HepG2 (cell line): ENCODE measurements around the gene NEK7. TPM values are rescaled to one million over a fixed set of nuclear protein-coding genes. Genes with fewer than 3 reads are reported as not detected.
A peak's percentile ranks its signal among the peaks of the same experiment; 100 is the strongest.

Experiments
- AHR ChIP-seq: IDR thresholded peaks from 2 replicates; pipeline ENCODE4 v1.6.1; 2018; ENCODE audit warnings: missing genetic modification reagents, missing compliant biosample characterization
- CAMTA2 ChIP-seq: sonication (generic); formaldehyde crosslinking; IDR thresholded peaks from 2 replicates; pipeline ENCODE4 v1.4.0; 2020; ENCODE audit warnings: mild to moderate bottlenecking, missing genetic modification reagents, borderline replicate concordance
- CREB1 ChIP-seq, 2 experiments: fragments of 450-650 bp in 1 of 2; IDR thresholded peaks; 2 replicates each; pipeline ENCODE4 v1.6.1; 2016 to 2017; ENCODE audit warnings: control low read depth in 1 of 2, mild to moderate bottlenecking in 1 of 2, missing compliant biosample characterization in 1 of 2, missing genetic modification characterization in 1 of 2
- KMT2B ChIP-seq: IDR thresholded peaks from 2 replicates; pipeline ENCODE4 v1.6.1; 2016; ENCODE audit warnings: missing genetic modification reagents, missing compliant biosample characterization
- NFYC ChIP-seq: IDR thresholded peaks from 2 replicates; pipeline ENCODE4 v1.6.1; 2016; ENCODE audit warnings: missing genetic modification reagents, missing compliant biosample characterization
- NR2F6 ChIP-seq, 2 experiments: IDR thresholded peaks; 2 replicates each; pipeline ENCODE4 v1.6.1; 2016; ENCODE audit warnings: antibody characterized with exemption in 1 of 2, mild to moderate bottlenecking in 1 of 2
- RBFOX2 ChIP-seq: fragments of 200-400 bp; formaldehyde crosslinking; IDR thresholded peaks from 2 replicates; pipeline ENCODE4 v1.6.1; 2017; ENCODE audit warnings: low read depth, mild to moderate bottlenecking, low read length
- RNF2 ChIP-seq: fragments of 450-650 bp; conservative IDR thresholded peaks from 2 replicates; pipeline ENCODE4 v1.6.1; 2016; ENCODE audit warnings: low read depth
- SIX1 ChIP-seq: sonication (generic); formaldehyde crosslinking; IDR thresholded peaks from 2 replicates; pipeline ENCODE4 v1.4.0; 2020; ENCODE audit warnings: missing genetic modification reagents, borderline replicate concordance
- SP2 ChIP-seq: sonication (generic); formaldehyde crosslinking; IDR thresholded peaks from 2 replicates; pipeline ENCODE4 v1.5.1; 2020; ENCODE audit warnings: mild to moderate bottlenecking, missing genetic modification reagents
- TBX2 ChIP-seq: sonication (generic); formaldehyde crosslinking; IDR thresholded peaks from 2 replicates; pipeline ENCODE4 v1.5.0; 2020; ENCODE audit warnings: missing genetic modification reagents, mild to moderate bottlenecking, borderline replicate concordance
- ZFY ChIP-seq: sonication (generic); formaldehyde crosslinking; IDR thresholded peaks from 2 replicates; pipeline ENCODE4 v1.4.0; 2020; ENCODE audit warnings: missing genetic modification reagents
- ZMAT5 ChIP-seq: sonication (generic); formaldehyde crosslinking; IDR thresholded peaks from 2 replicates; pipeline ENCODE4 v1.5.0; 2020; ENCODE audit warnings: mild to moderate bottlenecking, low read depth, missing genetic modification reagents, borderline replicate concordance
- ZNF232 ChIP-seq: sonication (generic); formaldehyde crosslinking; IDR thresholded peaks from 2 replicates; pipeline ENCODE4 v1.4.0; 2020; ENCODE audit warnings: missing genetic modification reagents, borderline replicate concordance
- ZNF253 ChIP-seq: sonication (generic); formaldehyde crosslinking; IDR thresholded peaks from 2 replicates; pipeline ENCODE4 v1.8.0; 2022; ENCODE audit warnings: mild to moderate bottlenecking, missing genetic modification reagents, borderline replicate concordance
- ZNF549 ChIP-seq: sonication (generic); formaldehyde crosslinking; IDR thresholded peaks from 2 replicates; pipeline ENCODE4 v1.5.0; 2020; ENCODE audit warnings: missing genetic modification reagents
- ZNF687 ChIP-seq: sonication (generic); formaldehyde crosslinking; IDR thresholded peaks from 2 replicates; pipeline ENCODE4 v1.5.1; 2020; ENCODE audit warnings: mild to moderate bottlenecking, missing genetic modification reagents, moderate library complexity
- ZNF782 ChIP-seq: sonication (generic); formaldehyde crosslinking; IDR thresholded peaks from 2 replicates; pipeline ENCODE4 v1.4.0; 2020; ENCODE audit warnings: missing genetic modification reagents, mild to moderate bottlenecking, borderline replicate concordance
- ZNF816 ChIP-seq: sonication (generic); formaldehyde crosslinking; IDR thresholded peaks from 2 replicates; pipeline ENCODE4 v1.8.0; 2022; ENCODE audit warnings: missing genetic modification reagents, mild to moderate bottlenecking, borderline replicate concordance
- ZSCAN21 ChIP-seq: sonication (generic); formaldehyde crosslinking; IDR thresholded peaks from 2 replicates; pipeline ENCODE4 v1.8.0; 2022; ENCODE audit warnings: mild to moderate bottlenecking, missing genetic modification reagents, moderate library complexity, borderline replicate concordance
- polyA plus RNA-seq, 8 experiments: library from polyadenylated mRNA; depleted of rRNA in 3 of 8; stranded (reverse) in 7 of 8; unstranded in 1 of 8; fragments of >200 nt; fragmentation: Illumina TruSeq in 4 of 8; extraction: Trizol in 4 of 8; gene quantifications; 2 replicates each; pipeline versions ENCODE4 v1.2.1 to v1.2.3, GENCODE V29; 2011 to 2016; ENCODE audit warnings: low read depth in 4 of 8, missing spikeins in 1 of 8, mixed read lengths in 1 of 8; ENCODE audit not compliant: insufficient read depth in 1 of 8
- total RNA-seq, 5 experiments: library from RNA; depleted of rRNA; stranded (reverse); fragments of >200 nt; fragmentation: Illumina TruSeq; extraction: Trizol; gene quantifications; 2 replicates each; pipeline ENCODE4 v1.2.3, GENCODE V29; 2016; ENCODE audit warnings: low read depth in 1 of 5
- TF ChIP-seq, protein P1 (sequence below): sonication (generic); formaldehyde crosslinking; IDR thresholded peaks from 2 replicates; pipeline ENCODE4 v1.8.0; 2022; ENCODE audit warnings: mild to moderate bottlenecking, missing genetic modification reagents
- TF ChIP-seq, protein P2 (sequence below): sonication (generic); formaldehyde crosslinking; IDR thresholded peaks from 2 replicates; pipeline ENCODE4 v1.8.1; 2023; ENCODE audit warnings: mild to moderate bottlenecking, missing genetic modification reagents

NEK7 gene
- total and polyA plus RNA-seq, 2 of the 13 experiments (the other 11 are each of a cell fraction or from before 2014, with no cell fraction given): 18.1 to 19.2 TPM

- TF ChIP-seq CREB1 (IDR thresholded peaks at IDR 0.05): no peak
- TF ChIP-seq CREB1 (CRISPR knock-in tag; IDR thresholded peaks at IDR 0.05): 0 out of 2 replicates have a peak, but pooled peaks have one; percentile 44
- TF ChIP-seq ZSCAN21: peak; percentile 56; the same call in 1 of the 2 replicates
- 0 out of 2 replicates have a peak, but pooled peaks have one; percentile 18 for TF ChIP-seq ZNF782 (CRISPR knock-in tag)
- no peak for TF ChIP-seq ZMAT5 (CRISPR knock-in tag)
- no peak for TF ChIP-seq RNF2
- 0 out of 2 replicates have a peak, but pooled peaks have one; percentile 17 for TF ChIP-seq KMT2B (CRISPR knock-in tag)
- TF ChIP-seq ZFY (CRISPR knock-in tag): peak; percentile 68
- TF ChIP-seq ZNF549 (CRISPR knock-in tag): no peak
- no peak for TF ChIP-seq NR2F6 (IDR thresholded peaks at IDR 0.05)
- TF ChIP-seq NR2F6 (CRISPR knock-in tag; IDR thresholded peaks at IDR 0.05): no peak
- peak; percentile 79 for TF ChIP-seq NFYC (CRISPR knock-in tag)
- no peak for TF ChIP-seq AHR
- TF ChIP-seq, protein P1, sequence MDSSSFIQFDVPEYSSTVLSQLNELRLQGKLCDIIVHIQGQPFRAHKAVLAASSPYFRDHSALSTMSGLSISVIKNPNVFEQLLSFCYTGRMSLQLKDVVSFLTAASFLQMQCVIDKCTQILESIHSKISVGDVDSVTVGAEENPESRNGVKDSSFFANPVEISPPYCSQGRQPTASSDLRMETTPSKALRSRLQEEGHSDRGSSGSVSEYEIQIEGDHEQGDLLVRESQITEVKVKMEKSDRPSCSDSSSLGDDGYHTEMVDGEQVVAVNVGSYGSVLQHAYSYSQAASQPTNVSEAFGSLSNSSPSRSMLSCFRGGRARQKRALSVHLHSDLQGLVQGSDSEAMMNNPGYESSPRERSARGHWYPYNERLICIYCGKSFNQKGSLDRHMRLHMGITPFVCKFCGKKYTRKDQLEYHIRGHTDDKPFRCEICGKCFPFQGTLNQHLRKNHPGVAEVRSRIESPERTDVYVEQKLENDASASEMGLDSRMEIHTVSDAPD (CRISPR knock-in tag): no peak
- TF ChIP-seq, protein P2, sequence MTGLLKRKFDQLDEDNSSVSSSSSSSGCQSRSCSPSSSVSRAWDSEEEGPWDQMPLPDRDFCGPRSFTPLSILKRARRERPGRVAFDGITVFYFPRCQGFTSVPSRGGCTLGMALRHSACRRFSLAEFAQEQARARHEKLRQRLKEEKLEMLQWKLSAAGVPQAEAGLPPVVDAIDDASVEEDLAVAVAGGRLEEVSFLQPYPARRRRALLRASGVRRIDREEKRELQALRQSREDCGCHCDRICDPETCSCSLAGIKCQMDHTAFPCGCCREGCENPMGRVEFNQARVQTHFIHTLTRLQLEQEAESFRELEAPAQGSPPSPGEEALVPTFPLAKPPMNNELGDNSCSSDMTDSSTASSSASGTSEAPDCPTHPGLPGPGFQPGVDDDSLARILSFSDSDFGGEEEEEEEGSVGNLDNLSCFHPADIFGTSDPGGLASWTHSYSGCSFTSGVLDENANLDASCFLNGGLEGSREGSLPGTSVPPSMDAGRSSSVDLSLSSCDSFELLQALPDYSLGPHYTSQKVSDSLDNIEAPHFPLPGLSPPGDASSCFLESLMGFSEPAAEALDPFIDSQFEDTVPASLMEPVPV (CRISPR knock-in tag): peak; percentile 8; the same call in 1 of the 2 replicates
- no peak for TF ChIP-seq CAMTA2 (CRISPR knock-in tag)
- peak; percentile 57; the same call in 1 of the 2 replicates for TF ChIP-seq ZNF687 (CRISPR knock-in tag)
- peak; percentile 60 for TF ChIP-seq RBFOX2
- peak; percentile 58; the same call in 1 of the 2 replicates for TF ChIP-seq ZNF253 (CRISPR knock-in tag)
- TF ChIP-seq TBX2: peak; percentile 25; the same call in 1 of the 2 replicates
- no peak; the same call in 1 of the 2 replicates for TF ChIP-seq ZNF232 (CRISPR knock-in tag)
- TF ChIP-seq SP2 (CRISPR knock-in tag): peak; percentile 85
- TF ChIP-seq ZNF816: no peak; the same call in 1 of the 2 replicates
- TF ChIP-seq SIX1 (CRISPR knock-in tag): no peak
These were observed 546 bp downstream of the NEK7 start (continued) for GRCh38 chr1:198157241-198157846.
